Hepatocyte (in vitro differentiated cells): Measurements from ENCODE around the gene CCR3.

Source experiments
- EZH2 ChIP-seq: fragments of 200-600 bp; sonication (generic); IDR thresholded peaks from 2 replicates; pipeline ENCODE4 v1.6.1; 2016; ENCODE audit warnings: antibody characterized with exemption, mild to moderate bottlenecking, borderline replicate concordance
- EZH2phosphoT487 ChIP-seq: fragments of 200-600 bp; sonication (generic); IDR thresholded peaks from one replicate; pipeline ENCODE4 v1.6.1; 2018; ENCODE audit warnings: antibody characterized with exemption, mild to moderate bottlenecking, low read depth, moderate library complexity; ENCODE audit not compliant: unreplicated experiment, severe bottlenecking
- TF ChIP-seq, protein P1 (sequence below): fragments of 200-600 bp; sonication (generic); IDR thresholded peaks from 2 replicates; pipeline ENCODE4 v1.5.1; 2016; ENCODE audit warnings: antibody characterized with exemption, mild to moderate bottlenecking; ENCODE audit not compliant: poor library complexity

DNA sequence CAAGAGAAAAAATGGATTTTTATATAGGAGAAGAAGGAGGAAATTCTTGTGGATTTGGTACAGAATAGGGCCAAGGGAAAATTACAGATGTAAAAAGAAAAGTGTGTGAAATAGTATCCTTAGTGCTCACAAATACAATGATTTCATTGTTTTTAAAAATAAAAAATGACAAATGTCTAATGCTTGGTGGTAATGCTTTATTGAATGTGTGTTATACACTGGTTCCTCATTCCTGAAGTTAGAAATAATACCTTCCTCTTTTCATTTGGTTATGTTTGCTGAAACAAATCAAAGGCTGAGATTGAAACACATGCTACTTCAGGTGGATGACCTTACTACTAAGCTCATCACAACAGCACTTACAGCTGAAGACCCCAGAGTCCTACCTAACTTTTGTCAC, 73.9 kb downstream of the CCR3 start:
- TF ChIP-seq, protein P1, sequence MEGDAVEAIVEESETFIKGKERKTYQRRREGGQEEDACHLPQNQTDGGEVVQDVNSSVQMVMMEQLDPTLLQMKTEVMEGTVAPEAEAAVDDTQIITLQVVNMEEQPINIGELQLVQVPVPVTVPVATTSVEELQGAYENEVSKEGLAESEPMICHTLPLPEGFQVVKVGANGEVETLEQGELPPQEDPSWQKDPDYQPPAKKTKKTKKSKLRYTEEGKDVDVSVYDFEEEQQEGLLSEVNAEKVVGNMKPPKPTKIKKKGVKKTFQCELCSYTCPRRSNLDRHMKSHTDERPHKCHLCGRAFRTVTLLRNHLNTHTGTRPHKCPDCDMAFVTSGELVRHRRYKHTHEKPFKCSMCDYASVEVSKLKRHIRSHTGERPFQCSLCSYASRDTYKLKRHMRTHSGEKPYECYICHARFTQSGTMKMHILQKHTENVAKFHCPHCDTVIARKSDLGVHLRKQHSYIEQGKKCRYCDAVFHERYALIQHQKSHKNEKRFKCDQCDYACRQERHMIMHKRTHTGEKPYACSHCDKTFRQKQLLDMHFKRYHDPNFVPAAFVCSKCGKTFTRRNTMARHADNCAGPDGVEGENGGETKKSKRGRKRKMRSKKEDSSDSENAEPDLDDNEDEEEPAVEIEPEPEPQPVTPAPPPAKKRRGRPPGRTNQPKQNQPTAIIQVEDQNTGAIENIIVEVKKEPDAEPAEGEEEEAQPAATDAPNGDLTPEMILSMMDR = no peak
- no peak for TF ChIP-seq EZH2
- TF ChIP-seq EZH2phosphoT487 = no peak
